RWPE2 (cell line): ENCODE measurements around the gene SLC9A2.
A peak's percentile ranks its signal among the peaks of the same experiment; 100 is the strongest.

ENCODE experiments used
- ATAC-seq: fragments of 200-7000 bp; cut with Tn5 transposase; 3 replicates; pipeline ENCODE4 v1.9.1; 2021; ENCODE audit warnings: low read depth
- DNase-seq: peaks from one replicate; pipeline ENCODE4 v3.0.0-alpha.2; 2020; ENCODE audit warnings: low spot score
- H3K27ac ChIP-seq: fragments of 450-650 bp; 2 replicates; pipeline ENCODE4 v1.5.1; 2017; ENCODE audit warnings: mild to moderate bottlenecking; ENCODE audit not compliant: poor library complexity, severe bottlenecking
- H3K27me3 ChIP-seq: fragments of 250-450 bp; sonication (Bioruptor Pico); 2 replicates; pipeline ENCODE4 v1.5.1; 2021; ENCODE audit warnings: mild to moderate bottlenecking, moderate library complexity; ENCODE audit not compliant: insufficient read depth, poor library complexity, severe bottlenecking
- H3K36me3 ChIP-seq: fragments of 250-450 bp; sonication (Bioruptor Pico); 2 replicates; pipeline ENCODE4 v1.5.1; 2020; ENCODE audit warnings: low read depth, mild to moderate bottlenecking, moderate library complexity
- H3K4me1 ChIP-seq: fragments of 250-450 bp; sonication (Bioruptor Pico); 2 replicates; pipeline ENCODE4 v1.5.1; 2021; ENCODE audit warnings: mild to moderate bottlenecking, moderate library complexity; ENCODE audit not compliant: insufficient read depth, poor library complexity, severe bottlenecking
- H3K4me3 ChIP-seq: fragments of 250-450 bp; sonication (Bioruptor Pico); 2 replicates; pipeline ENCODE4 v1.5.1; 2021; ENCODE audit warnings: mild to moderate bottlenecking, moderate library complexity; ENCODE audit not compliant: severe bottlenecking
- H3K9me3 ChIP-seq: fragments of 250-450 bp; sonication (Bioruptor Pico); 2 replicates; pipeline ENCODE4 v1.5.1; 2021; ENCODE audit warnings: mild to moderate bottlenecking, moderate library complexity; ENCODE audit not compliant: severe bottlenecking
- CTCF ChIP-seq: fragments of 450-650 bp; IDR thresholded peaks from one replicate; pipeline ENCODE4 v1.5.1; 2017; ENCODE audit warnings: mild to moderate bottlenecking, moderate library complexity; ENCODE audit not compliant: poor library complexity, severe bottlenecking

Gene SLC9A2

GRCh38 chr2:102592601-102593000 is 26.8 kb upstream of the SLC9A2 start:
- no peak for ATAC-seq

GRCh38 chr2:102593516-102593915 is 25.8 kb upstream of the SLC9A2 start:
- H3K27ac ChIP-seq = no peak overlapping the region
- no peaks in the 10 kb centered on the region for H3K27me3 ChIP-seq
- H3K9me3 ChIP-seq = no peaks in the 10 kb centered on the region
- H3K36me3 ChIP-seq = no peaks in the 10 kb centered on the region
- no peak overlapping the region for H3K4me3 ChIP-seq
- H3K4me1 ChIP-seq = no peaks in the 10 kb centered on the region
- TF ChIP-seq CTCF = no peak
- ATAC-seq = no peak
- DNase-seq = no peak

More at GRCh38 chr2:102592601-102593000, 26.8 kb upstream of the SLC9A2 start:
- no peaks in the 10 kb centered on the region for H3K36me3 ChIP-seq
- H3K4me1 ChIP-seq = no peaks in the 10 kb centered on the region
- H3K4me3 ChIP-seq = no peak overlapping the region
- no peak overlapping the region for H3K27ac ChIP-seq
- peak; percentile 12 for TF ChIP-seq CTCF
- H3K27me3 ChIP-seq = no peaks in the 10 kb centered on the region
- H3K9me3 ChIP-seq = no peaks in the 10 kb centered on the region
- no peak for DNase-seq

GRCh38 chr2:102594445-102595016 is 24.8 kb upstream of the SLC9A2 start:
- no peak for ATAC-seq
- Histone ChIP-seq H3K9me3 (no peaks in the 10 kb centered on the region), H3K27me3 (no peaks in the 10 kb centered on the region), H3K4me1 (no peaks in the 10 kb centered on the region), H3K4me3 (no peak overlapping the region), H3K36me3 (no peaks in the 10 kb centered on the region), H3K27ac (no peak overlapping the region)
- TF ChIP-seq CTCF = no peak
- DNase-seq = no peak

GRCh38 chr2:102597788-102598187 is 21.6 kb upstream of the SLC9A2 start:
- Histone ChIP-seq H3K27me3 (no peaks in the 10 kb centered on the region), H3K36me3 (no peaks in the 10 kb centered on the region), H3K9me3 (no peaks in the 10 kb centered on the region), H3K27ac (no peak overlapping the region), H3K4me3 (no peak overlapping the region), H3K4me1 (no peaks in the 10 kb centered on the region)
- DNase-seq (no peak), ATAC-seq (no peak)
- no peak for TF ChIP-seq CTCF

- Histone ChIP-seq H3K4me1 (no peaks in the 10 kb centered on the region), H3K9me3 (no peaks in the 10 kb centered on the region), H3K36me3 (no peaks in the 10 kb centered on the region), H3K27ac (no peak overlapping the region), H3K4me3 (no peak overlapping the region), H3K27me3 (no peaks in the 10 kb centered on the region)
- no peak for ATAC-seq
- no peak for DNase-seq
- TF ChIP-seq CTCF = no peak
These were observed 19.9 kb upstream of the SLC9A2 start for GRCh38 chr2:102599486-102599885.
